H1 (cell line): Measurements from ENCODE around the gene TECTB. TPM values are rescaled to one million over a fixed set of nuclear protein-coding genes. Genes with fewer than 3 reads are reported as not detected.

Source experiments
- CTCF ChIP-seq, 3 experiments: IDR thresholded peaks; 1 replicate in 2 of 3; 2 replicates in 1 of 3; pipeline versions ENCODE4 v1.5.1 to v1.6.1; 2011; ENCODE audit warnings: low read length in 3 of 3, mild to moderate bottlenecking in 3 of 3, inconsistent platforms in 2 of 3, low read depth in 1 of 3, moderate library complexity in 1 of 3; ENCODE audit not compliant: insufficient read depth in 1 of 3; ENCODE audit errors: control extremely low read depth in 1 of 3
- YY1 ChIP-seq: IDR thresholded peaks from 2 replicates; pipeline ENCODE4 v1.6.1; 2011; ENCODE audit warnings: low read depth, mild to moderate bottlenecking, low read length
- polyA plus RNA-seq, 7 experiments: library from polyadenylated mRNA; depleted of rRNA in 3 of 7; stranded (reverse) in 5 of 7; unstranded in 2 of 7; fragments of >200 nt in 5 of 7; fragments of 200-250 nt in 2 of 7; gene quantifications; 1 replicate in 5 of 7; 2 replicates in 1 of 7; 4 replicates in 1 of 7; pipeline versions ENCODE4 v1.2.1 to v1.2.3, GENCODE V29; 2011 to 2013; ENCODE audit warnings: missing spikeins in 2 of 7, mixed read lengths in 2 of 7
- total RNA-seq: library from RNA; stranded (reverse); fragmentation: NEBNext Ultra II Directional; extraction: Animal tissue kit (Norgen Biotek cat#: 25700); gene quantifications from 2 replicates; pipeline ENCODE4 v1.2.1, GENCODE V29; 2021

TECTB gene
- total and polyA plus RNA-seq, 2 of the 8 experiments (the other 6 are each of a cell fraction or from before 2014, with no cell fraction given): not detected

- TF ChIP-seq CTCF (IDR thresholded peaks at IDR 0.05; ENCODE audit: control extremely low read depth in 1 of 3, insufficient read depth in 1 of 3, low read depth in 1 of 3, low read length in 3 of 3) (no peak), YY1 (no peak)
These were observed 57.4 kb downstream of the TECTB start (continued) for GRCh38 chr10:112340601-112341000.
